NCI-H2107 treated with DMSO at 0.1 percent for 48 hours (cell line): ENCODE data around the gene MAGEA6.
"Not testable (repeated sequence)": the region's sequence is repeated elsewhere in the genome, so short reads cannot be mapped to it uniquely, and the experiment has no call there.

Source experiments
- DNase-seq: peaks from one replicate; lab custom pipeline; 2025; ENCODE audit not compliant: unreplicated experiment; lab: John Stamatoyannopoulos, UW

MAGEA6 gene

GRCh38 chrX:152734143-152734858 is 35.2 kb downstream of the MAGEA6 start:
- DNase-seq = not testable (repeated sequence)

GRCh38 chrX:152733261-152733975 is 36.1 kb downstream of the MAGEA6 start, which contains the start of the genes CSAG1 and MAGEA12:
Gene CSAG1 (minus strand): TSS chrX:152733721. CDS start chrX:152732460, 1,261 bp downstream.
Gene MAGEA12 (plus strand): TSS chrX:152733757. CDS start chrX:152736162, 2,405 bp downstream.
- no peak for DNase-seq

GRCh38 chrX:152725409-152725808 is 44.1 kb downstream of the MAGEA6 start:
- no peak for DNase-seq
